ENCODE data around the gene SAMD4B. TPM values are rescaled to one million over a fixed set of nuclear protein-coding genes. Genes with fewer than 3 reads are reported as not detected.
A peak's percentile ranks its signal among the peaks of the same experiment; 100 is the strongest.

SAMD4B gene
- total RNA-seq, 1 donor from 2014 or later, result 44.6 TPM

- no peak for DNase-seq
Observed at GRCh38 chr19:39427707-39428106, 85.5 kb downstream of the SAMD4B start.

DNA sequence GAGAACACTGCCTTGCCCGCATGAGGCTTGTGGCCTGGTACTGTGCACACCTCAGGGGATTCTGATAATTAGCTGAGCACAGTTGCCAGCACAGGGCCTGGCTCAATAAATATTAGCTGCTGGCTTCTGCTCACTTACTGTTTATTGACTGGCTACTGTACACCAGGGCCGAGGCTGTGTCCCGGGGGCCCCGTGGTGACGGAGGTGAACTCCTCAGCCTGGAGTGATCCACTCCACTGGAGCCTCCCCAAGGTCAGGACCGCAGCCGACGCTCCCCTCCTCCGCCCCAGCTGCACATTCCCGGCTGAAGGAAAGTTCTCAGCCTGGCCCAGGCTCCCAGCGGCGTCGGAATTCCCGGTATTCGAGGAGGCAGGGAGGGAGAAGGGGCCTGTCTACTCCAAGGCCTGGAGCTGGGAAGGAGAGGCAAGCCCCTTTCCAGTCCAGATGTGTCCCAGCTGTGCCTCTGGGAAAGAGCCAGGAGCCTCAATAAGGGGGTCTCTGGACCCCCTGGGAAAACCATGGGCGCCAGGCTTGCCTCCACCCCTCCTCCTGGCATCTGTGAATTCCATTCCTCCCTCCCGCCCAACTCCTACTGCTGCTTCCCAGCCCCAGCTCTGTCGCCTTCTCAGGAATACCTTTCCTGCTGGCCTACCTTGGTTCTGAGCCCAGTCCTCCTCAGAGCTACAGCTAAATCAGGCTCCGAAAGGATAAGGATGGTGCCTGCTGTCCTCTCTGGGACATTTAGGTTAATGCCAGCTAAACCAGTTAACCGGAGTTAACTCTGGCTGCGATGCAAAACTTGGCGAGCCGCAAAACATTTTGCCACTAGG lies 86.3 kb downstream of the SAMD4B start:
- peak; percentile 91 for DNase-seq

DNA sequence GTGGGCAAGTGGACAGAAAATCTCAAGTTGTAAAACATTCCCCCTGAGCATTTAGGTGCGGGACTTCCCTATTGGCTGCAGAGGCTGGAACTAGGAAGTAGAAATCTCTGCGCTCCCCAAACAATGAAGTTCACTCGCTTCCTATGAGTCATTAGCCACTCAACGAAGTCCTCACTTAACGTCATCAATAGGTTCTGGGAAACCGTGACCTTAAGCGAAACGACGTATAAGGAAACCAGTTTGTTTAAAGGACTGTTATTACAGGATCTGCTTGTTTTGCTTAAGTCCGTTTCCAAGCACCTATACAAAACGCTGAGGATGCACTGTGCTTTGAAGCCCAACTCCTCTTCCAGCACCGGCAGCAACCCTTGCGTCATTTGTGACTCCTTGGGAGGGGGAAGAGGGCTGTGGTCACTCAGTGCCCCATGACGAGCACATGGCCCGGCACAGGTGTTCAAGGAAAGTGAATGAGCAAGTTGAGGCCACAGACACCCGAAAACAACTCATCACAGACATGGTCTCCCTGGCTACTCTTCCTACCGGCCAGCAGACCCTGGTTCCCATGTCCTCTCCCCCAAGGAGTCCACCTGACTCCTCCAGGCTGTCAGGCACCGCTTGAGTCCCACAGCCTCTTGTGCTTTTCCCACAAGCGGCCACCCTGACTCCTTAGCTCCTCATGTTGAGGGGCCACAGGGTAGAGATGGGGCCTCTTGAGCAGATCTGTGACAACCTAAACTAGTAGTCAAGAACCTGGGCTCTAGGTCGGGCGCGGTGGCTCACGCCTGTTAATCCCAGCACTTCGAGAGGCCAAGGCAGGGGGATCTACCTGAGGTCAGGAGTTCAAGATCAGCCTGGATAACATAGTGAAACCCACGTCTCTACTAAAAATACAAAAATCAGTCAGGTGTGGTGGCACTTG lies 88.7 kb downstream of the SAMD4B start:
- DNase-seq, result peak; percentile 39

GRCh38 chr19:39432677-39433025 lies 90.4 kb downstream of the SAMD4B start:
- no peak for DNase-seq

DNA sequence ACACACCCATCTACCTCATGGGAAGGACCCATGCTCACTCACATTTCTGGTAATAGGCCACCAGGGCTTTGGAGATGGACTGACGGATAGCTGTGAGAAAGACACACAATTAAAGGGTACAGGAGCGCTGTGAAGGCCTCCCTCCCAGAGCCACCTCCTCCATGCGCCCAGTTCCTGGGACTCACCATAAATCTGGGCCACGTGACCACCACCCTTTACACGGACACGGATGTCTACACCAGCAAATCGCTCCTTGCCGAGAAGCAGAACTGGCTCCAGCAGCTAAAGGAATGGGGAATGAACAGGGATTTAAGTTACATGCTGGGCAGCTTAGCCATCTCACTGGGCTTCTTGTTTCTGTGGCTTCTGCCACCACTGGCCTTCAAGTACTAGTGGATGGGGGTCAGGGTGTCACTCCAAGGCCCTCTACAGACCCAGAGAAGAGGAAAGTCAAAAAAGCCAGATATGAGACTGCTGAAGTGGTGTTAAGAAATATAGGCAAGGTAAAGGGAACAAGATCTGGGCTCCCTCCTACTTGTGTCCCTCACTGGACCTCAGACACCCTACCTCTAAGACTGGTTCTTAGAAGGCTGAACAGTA lies 91.4 kb downstream of the SAMD4B start:
- DNase-seq, result no peak

GRCh38 chr19:39434123-39435076 lies 92.2 kb downstream of the SAMD4B start:
- no peak for DNase-seq

Small RNAs within 50 kb of the gene (small RNA-seq; reads per million reads assigned to genes)
- gene AC011445.2 (ENCODE audit: low replicate concordance) (0.28 reads per million, percentile 26 among the genes with 10 or more reads in this experiment), gene MIR4530 (ENCODE audit: low replicate concordance) (not detected), gene RN7SL566P (ENCODE audit: low replicate concordance) (not detected)

Other genes with a start within 250 kb of the SAMD4B start
- 8.8 TPM for gene PAK4, start 216.6 kb upstream of the SAMD4B start, total RNA-seq
- 11.7 TPM for gene NCCRP1, start 145.5 kb upstream of the SAMD4B start, total RNA-seq
- gene SYCN, start 138.2 kb upstream of the SAMD4B start, total RNA-seq, result not detected
- not detected for gene IFNL3, start 97.4 kb upstream of the SAMD4B start, total RNA-seq
- not detected for gene IFNL4, start 93.6 kb upstream of the SAMD4B start, total RNA-seq
- not detected for gene IFNL2, start 74.0 kb upstream of the SAMD4B start, total RNA-seq
- not detected for gene IFNL1, start 46.0 kb upstream of the SAMD4B start, total RNA-seq
- 1.2 TPM for gene LRFN1, start 21.6 kb upstream of the SAMD4B start, total RNA-seq
- gene GMFG, start 6.4 kb upstream of the SAMD4B start, total RNA-seq, result 22.8 TPM
- gene PAF1, start 48.7 kb downstream of the SAMD4B start, total RNA-seq, result 21.2 TPM
- gene MED29, start 49.0 kb downstream of the SAMD4B start, total RNA-seq, result 9.7 TPM
- 32.1 TPM for gene ZFP36, start 64.4 kb downstream of the SAMD4B start, total RNA-seq
- gene PLEKHG2, start 70.2 kb downstream of the SAMD4B start, total RNA-seq, result 29.5 TPM
- gene RPS16, start 93.5 kb downstream of the SAMD4B start, total RNA-seq, result 157 TPM
- gene SUPT5H, start 103.2 kb downstream of the SAMD4B start, total RNA-seq, result 32.9 TPM
- gene TIMM50, start 138.4 kb downstream of the SAMD4B start, total RNA-seq, result 28.0 TPM
- 0.20 TPM for gene DLL3, start 156.5 kb downstream of the SAMD4B start, total RNA-seq
- not detected for gene SELENOV, start 172.7 kb downstream of the SAMD4B start, total RNA-seq
- 1.8 TPM for gene EID2B, start 190.4 kb downstream of the SAMD4B start, total RNA-seq
- gene EID2, start 197.7 kb downstream of the SAMD4B start, total RNA-seq, result 7.3 TPM